ENCODE results near the gene GALNT17. TPM values are rescaled to one million over a fixed set of nuclear protein-coding genes. Genes with fewer than 3 reads are reported as not detected.

GALNT17 gene
- polyA plus RNA-seq, 1 experiment = not detected

- H3K9me3 ChIP-seq (ENCODE audit: control insufficient read depth, insufficient read depth, low read length) = peaks cover 33% of the 10 kb centered on the region
- TF ChIP-seq, protein P1, sequence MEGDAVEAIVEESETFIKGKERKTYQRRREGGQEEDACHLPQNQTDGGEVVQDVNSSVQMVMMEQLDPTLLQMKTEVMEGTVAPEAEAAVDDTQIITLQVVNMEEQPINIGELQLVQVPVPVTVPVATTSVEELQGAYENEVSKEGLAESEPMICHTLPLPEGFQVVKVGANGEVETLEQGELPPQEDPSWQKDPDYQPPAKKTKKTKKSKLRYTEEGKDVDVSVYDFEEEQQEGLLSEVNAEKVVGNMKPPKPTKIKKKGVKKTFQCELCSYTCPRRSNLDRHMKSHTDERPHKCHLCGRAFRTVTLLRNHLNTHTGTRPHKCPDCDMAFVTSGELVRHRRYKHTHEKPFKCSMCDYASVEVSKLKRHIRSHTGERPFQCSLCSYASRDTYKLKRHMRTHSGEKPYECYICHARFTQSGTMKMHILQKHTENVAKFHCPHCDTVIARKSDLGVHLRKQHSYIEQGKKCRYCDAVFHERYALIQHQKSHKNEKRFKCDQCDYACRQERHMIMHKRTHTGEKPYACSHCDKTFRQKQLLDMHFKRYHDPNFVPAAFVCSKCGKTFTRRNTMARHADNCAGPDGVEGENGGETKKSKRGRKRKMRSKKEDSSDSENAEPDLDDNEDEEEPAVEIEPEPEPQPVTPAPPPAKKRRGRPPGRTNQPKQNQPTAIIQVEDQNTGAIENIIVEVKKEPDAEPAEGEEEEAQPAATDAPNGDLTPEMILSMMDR (IDR thresholded peaks at IDR 0.05; ENCODE audit: low read depth, low read length) = no peak
- DNase-seq (ENCODE audit: low read depth, low spot score) = no peak
- ChIA-PET POLR2A (no interaction called here), CTCF (no interaction called here)
- no peak overlapping the region for H3K27ac ChIP-seq (ENCODE audit: low read depth, low read length)
- no peak overlapping the region for H3K4me3 ChIP-seq (ENCODE audit: low read depth, low read length)
- H3K27me3 ChIP-seq (ENCODE audit: control insufficient read depth, insufficient read depth, low read length) = no peaks in the 10 kb centered on the region
Measured at GRCh38 chr7:71466448-71467145, 334.7 kb downstream of the GALNT17 start.

DNA sequence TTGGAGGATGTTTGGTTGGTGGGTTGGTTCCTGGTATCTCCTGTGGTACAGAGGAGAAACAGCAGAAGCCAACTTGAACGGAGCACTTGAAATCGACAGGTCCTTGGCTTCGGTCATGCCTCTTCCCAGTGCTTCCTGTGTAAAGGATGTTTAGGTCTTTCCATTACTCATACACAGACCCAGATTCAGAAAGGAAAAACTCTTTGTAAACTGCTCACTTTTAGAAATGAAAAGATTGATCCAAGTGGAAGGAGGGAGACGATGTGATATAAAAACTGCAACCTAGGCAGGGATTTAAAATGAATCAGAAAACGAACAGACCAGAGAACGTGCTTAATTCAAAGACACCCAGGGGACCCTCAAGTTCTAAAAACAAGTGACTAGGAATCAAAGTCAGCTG, 338.4 kb downstream of the GALNT17 start:
- CTCF ChIA-PET = no interaction called here
- POLR2A ChIA-PET = no interaction called here
- TF ChIP-seq, protein P1 (IDR thresholded peaks at IDR 0.05; ENCODE audit: low read depth, low read length) = no peak

DNA sequence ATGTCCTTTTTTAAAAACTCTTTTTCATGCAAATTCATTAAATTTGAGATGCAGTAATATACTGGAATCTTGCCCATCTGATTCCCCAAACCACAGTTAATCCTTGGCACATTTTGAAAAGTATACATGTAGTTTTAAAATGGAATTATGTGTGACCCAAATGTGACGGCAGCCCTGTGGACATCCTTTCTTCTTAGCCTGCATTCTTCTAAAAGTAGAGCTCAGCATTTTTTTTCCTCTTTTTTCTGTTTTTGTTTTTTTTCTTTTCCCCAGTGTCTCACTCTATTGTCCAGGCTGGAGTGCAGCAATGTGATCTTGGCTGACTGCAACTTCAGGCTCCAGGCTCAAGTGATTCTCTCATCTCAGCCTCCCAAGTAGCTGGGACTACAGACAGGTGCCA, 338.9 kb downstream of the GALNT17 start:
- Histone ChIP-seq H3K27ac (ENCODE audit: low read depth, low read length) (no peak overlapping the region), H3K9me3 (ENCODE audit: control insufficient read depth, insufficient read depth, low read length) (peaks cover 34% of the 10 kb centered on the region), H3K27me3 (ENCODE audit: control insufficient read depth, insufficient read depth, low read length) (no peaks in the 10 kb centered on the region), H3K4me3 (ENCODE audit: low read depth, low read length) (no peak overlapping the region)
- POLR2A ChIA-PET = no interaction called here
- TF ChIP-seq, protein P1 (IDR thresholded peaks at IDR 0.05; ENCODE audit: low read depth, low read length) = no peak
- CTCF ChIA-PET = interaction anchor here (0.6 kb wide), 1 partner anchor 29 kb away, joined by 3 read pairs; no protein-coding TSS in a partner anchor
- DNase-seq (ENCODE audit: low read depth, low spot score) = no peak

More for the DNA sequence above, 338.4 kb downstream of the GALNT17 start:
- Histone ChIP-seq H3K9me3 (ENCODE audit: control insufficient read depth, insufficient read depth, low read length) (peaks cover 33% of the 10 kb centered on the region), H3K27me3 (ENCODE audit: control insufficient read depth, insufficient read depth, low read length) (no peaks in the 10 kb centered on the region), H3K27ac (ENCODE audit: low read depth, low read length) (no peak overlapping the region), H3K4me3 (ENCODE audit: low read depth, low read length) (no peak overlapping the region)
- no peak for DNase-seq (ENCODE audit: low read depth, low spot score)

DNA sequence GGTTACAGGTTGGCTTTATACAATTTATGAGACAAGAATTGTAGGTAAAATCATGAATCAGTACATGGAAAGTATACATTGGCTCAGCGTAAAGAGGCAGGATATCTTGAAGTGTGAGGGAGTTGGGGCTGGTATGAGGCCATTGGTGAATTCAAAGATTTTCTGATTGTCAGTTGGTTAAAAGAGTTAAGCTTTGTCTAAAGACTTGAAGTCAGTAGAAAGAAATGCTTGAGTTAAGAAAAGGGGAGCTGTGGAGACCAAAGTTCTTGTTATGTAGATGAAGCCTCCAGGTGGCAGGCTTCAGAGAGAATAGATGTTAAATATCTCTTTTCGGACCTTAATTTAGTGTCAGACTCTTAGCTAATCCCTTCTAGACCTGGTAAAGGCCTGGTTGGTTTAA, 341.0 kb downstream of the GALNT17 start:
- ChIA-PET CTCF (no interaction called here), POLR2A (no interaction called here)
- DNase-seq (ENCODE audit: low read depth, low spot score) = no peak
- H3K9me3 ChIP-seq (ENCODE audit: control insufficient read depth, insufficient read depth, low read length) = peaks cover 27% of the 10 kb centered on the region
- H3K4me3 ChIP-seq (ENCODE audit: low read depth, low read length) = no peak overlapping the region
- H3K27me3 ChIP-seq (ENCODE audit: control insufficient read depth, insufficient read depth, low read length) = no peaks in the 10 kb centered on the region
- H3K27ac ChIP-seq (ENCODE audit: low read depth, low read length) = no peak overlapping the region
- TF ChIP-seq, protein P1 (IDR thresholded peaks at IDR 0.05; ENCODE audit: low read depth, low read length) = no peak

GRCh38 chr7:71473366-71473967, 341.5 kb downstream of the GALNT17 start:
- no peak for DNase-seq (ENCODE audit: low read depth, low spot score)
- ChIA-PET CTCF (no interaction called here), POLR2A (no interaction called here)
- no peaks in the 10 kb centered on the region for H3K27me3 ChIP-seq (ENCODE audit: control insufficient read depth, insufficient read depth, low read length)
- no peak overlapping the region for H3K27ac ChIP-seq (ENCODE audit: low read depth, low read length)
- TF ChIP-seq, protein P1 (IDR thresholded peaks at IDR 0.05; ENCODE audit: low read depth, low read length) = no peak
- H3K4me3 ChIP-seq (ENCODE audit: low read depth, low read length) = no peak overlapping the region
- peaks cover 28% of the 10 kb centered on the region for H3K9me3 ChIP-seq (ENCODE audit: control insufficient read depth, insufficient read depth, low read length)

All from AG04450 (cell line).